Endothelial cell of umbilical vein (primary cell): Measurements from ENCODE around the gene CMBL. TPM values are rescaled to one million over a fixed set of nuclear protein-coding genes. Genes with fewer than 3 reads are reported as not detected.
"Not testable (repeated sequence)": the region's sequence is repeated elsewhere in the genome, so short reads cannot be mapped to it uniquely, and the experiment has no call there.

Experiments
- BruUV-seq: library from RNA; stranded (reverse); fragments of 400-500 nt; replicated peaks from 2 replicates; lab custom pipeline; 2021; lab: Mats Ljungman, UMichigan
- CTCF ChIA-PET: fragments of 300-600, 350-600 bp; sonication (Branson Sonifier 250); formaldehyde crosslinking; loops from one replicate; lab custom pipeline; 2021; ENCODE audit warnings: antibody characterized with exemption, inconsistent platforms; lab: Charles Lee
- POLR2A ChIA-PET: fragments of 300-600, 350-600 bp; sonication (Branson Sonifier 250); formaldehyde crosslinking; loops from one replicate; lab custom pipeline; 2021; ENCODE audit warnings: antibody characterized with exemption, inconsistent platforms; lab: Charles Lee
- DNase-seq: peaks from one replicate; pipeline ENCODE4 v3.0.0-alpha.2; 2011; ENCODE audit warnings: low read depth, low spot score
- FAIRE-seq: peaks from 2 replicates; lab custom pipeline; 2011; peaks lifted over from hg19 to GRCh38; lab: Jason Lieb, UNC
- H2AFZ ChIP-seq: 2 replicates; pipeline ENCODE4 v1.6.0; 2012; ENCODE audit warnings: low read depth, low read length, control low read depth, inconsistent platforms
- H3K27ac ChIP-seq: 2 replicates; pipeline ENCODE4 v1.5.1; 2011; ENCODE audit warnings: low read depth, mild to moderate bottlenecking, control low read depth, low read length, moderate library complexity; ENCODE audit not compliant: insufficient read depth
- H3K27me3 ChIP-seq, 2 experiments: 2 replicates each; pipeline versions ENCODE4 v1.6.0 to v1.6.1; 2011; ENCODE audit warnings: low read length in 2 of 2, mixed read lengths in 1 of 2; ENCODE audit not compliant: control insufficient read depth in 2 of 2, insufficient read depth in 2 of 2
- H3K36me3 ChIP-seq, 2 experiments: 2 replicates in 1 of 2; 3 replicates in 1 of 2; pipeline ENCODE4 v1.5.1; 2011; ENCODE audit warnings: low read length in 2 of 2, mild to moderate bottlenecking in 1 of 2, moderate library complexity in 1 of 2; ENCODE audit not compliant: control insufficient read depth in 2 of 2, insufficient read depth in 2 of 2; ENCODE audit errors: extremely low read depth in 1 of 2
- H3K4me1 ChIP-seq: 3 replicates; pipeline ENCODE4 v1.5.1; 2011; ENCODE audit warnings: mild to moderate bottlenecking, low read length; ENCODE audit not compliant: control insufficient read depth, insufficient read depth; ENCODE audit errors: extremely low read depth
- H3K4me2 ChIP-seq: 2 replicates; pipeline ENCODE4 v1.6.1; 2011; ENCODE audit warnings: low read length, control low read depth, mixed read lengths; ENCODE audit not compliant: insufficient read depth
- H3K4me3 ChIP-seq, 3 experiments: fragments of 200-600 bp in 1 of 3; sonication (generic), shearing (Covaris generic) in 1 of 3; replicated peaks in 1 of 3; 2 replicates each; pipeline ENCODE4 v1.5.1; 2011 to 2016; ENCODE audit warnings: control low read depth in 3 of 3, low read length in 3 of 3, mild to moderate bottlenecking in 2 of 3, inconsistent platforms in 1 of 3, low read depth in 1 of 3, moderate library complexity in 1 of 3; ENCODE audit not compliant: insufficient read depth in 1 of 3
- H3K79me2 ChIP-seq: 2 replicates; pipeline ENCODE4 v1.6.0; 2012; ENCODE audit warnings: low read length, inconsistent platforms; ENCODE audit not compliant: control insufficient read depth, insufficient read depth
- H3K9ac ChIP-seq: replicated peaks from 2 replicates; pipeline ENCODE3; 2011; ENCODE audit warnings: low read length, control low read depth; ENCODE audit not compliant: insufficient read depth; ENCODE audit errors: extremely low read depth
- H3K9me1 ChIP-seq: replicated peaks from 3 replicates; pipeline ENCODE4 v1.6.0; 2011; ENCODE audit warnings: mild to moderate bottlenecking, low read length; ENCODE audit not compliant: control insufficient read depth, insufficient read depth; ENCODE audit errors: extremely low read depth
- H3K9me3 ChIP-seq: replicated peaks from 2 replicates; pipeline ENCODE4 v1.5.1; 2012; ENCODE audit warnings: low read length, inconsistent platforms; ENCODE audit not compliant: control insufficient read depth, insufficient read depth
- H4K20me1 ChIP-seq: replicated peaks from 2 replicates; pipeline ENCODE3; 2011; ENCODE audit warnings: mild to moderate bottlenecking, low read length; ENCODE audit not compliant: control insufficient read depth, insufficient read depth; ENCODE audit errors: extremely low read depth
- CTCF ChIP-seq, 2 donors: IDR thresholded peaks; 1 replicate in 1 of 2; 2 replicates in 1 of 2; pipeline ENCODE4 v1.5.1; 2011; ENCODE audit warnings: low read length in 2 of 2, mild to moderate bottlenecking in 2 of 2, moderate library complexity in 2 of 2, control low read depth in 1 of 2, inconsistent platforms in 1 of 2, low read depth in 1 of 2; ENCODE audit not compliant: insufficient read depth in 1 of 2; ENCODE audit errors: extremely low read depth in 1 of 2
- EZH2 ChIP-seq: IDR thresholded peaks from 2 replicates; pipeline ENCODE4 v1.6.1; 2012; ENCODE audit warnings: borderline replicate concordance, low read depth, mild to moderate bottlenecking, moderate library complexity, low read length, inconsistent platforms; ENCODE audit not compliant: severe bottlenecking
- FOS ChIP-seq: IDR thresholded peaks from 2 replicates; pipeline ENCODE4 v1.6.1; 2011; ENCODE audit warnings: mild to moderate bottlenecking, low read length, moderate library complexity, borderline replicate concordance; ENCODE audit not compliant: insufficient read depth
- GATA2 ChIP-seq: IDR thresholded peaks from 2 replicates; pipeline ENCODE4 v1.7.0; 2011; ENCODE audit warnings: low read depth, mild to moderate bottlenecking, moderate library complexity, mixed read lengths, low read length; ENCODE audit not compliant: insufficient read length, insufficient read depth
- JUN ChIP-seq: IDR thresholded peaks from 2 replicates; pipeline ENCODE4 v1.6.1; 2011; ENCODE audit warnings: borderline replicate concordance, low read depth; ENCODE audit not compliant: insufficient read length, insufficient read depth
- MAX ChIP-seq: IDR thresholded peaks from 2 replicates; pipeline ENCODE4 v1.6.1; 2011; ENCODE audit not compliant: insufficient read depth, insufficient read length
- MYC ChIP-seq: IDR thresholded peaks from one replicate; pipeline ENCODE4 v1.6.1; 2011; ENCODE audit warnings: mild to moderate bottlenecking, low read depth, low read length
- POLR2A ChIP-seq: IDR thresholded peaks from 2 replicates; pipeline ENCODE4 v1.6.1; 2012; ENCODE audit warnings: low read depth, mild to moderate bottlenecking, control low read depth, low read length
- POLR2AphosphoS5 ChIP-seq: IDR thresholded peaks from 2 replicates; pipeline ENCODE4 v1.6.1; 2012; ENCODE audit warnings: low read depth, mild to moderate bottlenecking, control low read depth, low read length, moderate library complexity; ENCODE audit not compliant: insufficient read depth
- dilution Hi-C: fragments of 300-500 bp; cut with MboI; formaldehyde crosslinking; loops from one replicate; pipeline ENCODE4 v1.15.0; 2019; ENCODE audit warnings: low sequenced_read_pairs; ENCODE audit not compliant: extremely low pct_ligation_motif_present
- intact Hi-C: fragments of 100-400 bp; cut with micrococcal nuclease; formaldehyde crosslinking; loops from one replicate; pipeline ENCODE4 v1.10.0; 2022
- polyA plus RNA-seq, 4 experiments: library from polyadenylated mRNA; depleted of rRNA in 3 of 4; stranded (reverse) in 3 of 4; unstranded in 1 of 4; fragments of >200 nt; gene quantifications; 2 replicates each; pipeline versions ENCODE4 v1.2.1 to v1.2.3, GENCODE V29; 2011 to 2012; ENCODE audit warnings: missing spikeins in 1 of 4
- total RNA-seq: library from RNA; stranded (reverse); gene quantifications from 2 replicates; pipeline ENCODE4 v1.2.3, GENCODE V29; 2021

CMBL gene
- total and polyA plus RNA-seq, 2 donors (not counting 3 experiments of a cell fraction or from before 2014, with no cell fraction given) = 15.9 to 19.8 TPM

GRCh38 chr5:10311595-10312425, 4.1 kb upstream of the CMBL start:
- POLR2A ChIA-PET = no interaction called here
- dilution Hi-C loops (no loop called here), intact Hi-C loops (no loop called here)
- CTCF ChIA-PET = interaction anchor here (1.1 kb wide), 1 partner anchor 14 kb away, joined by 3 read pairs; no protein-coding TSS in a partner anchor
- Histone ChIP-seq H3K36me3 (no peaks in the 10 kb centered on the region), H3K27me3 (no peaks in the 10 kb centered on the region), H3K9me1 (no peaks in the 10 kb centered on the region), H3K9ac (no peak overlapping the region), H3K9me3 (no peaks in the 10 kb centered on the region), H3K4me3 (no peak overlapping the region), H3K4me2 (no peak overlapping the region), H2AFZ (no peak overlapping the region), H3K4me1 (peaks cover 2% of the 10 kb centered on the region), H3K79me2 (no peaks in the 10 kb centered on the region), H3K27ac (no peak overlapping the region), H4K20me1 (no peaks in the 10 kb centered on the region)
- FAIRE-seq = no peak
- no peak for DNase-seq
- BruUV-seq = no TSS peak
- TF ChIP-seq JUN = no peak
- TF ChIP-seq MYC = no peak
- TF ChIP-seq POLR2AphosphoS5 = no peak
- TF ChIP-seq GATA2 = no peak
- no peak for TF ChIP-seq MAX
- TF ChIP-seq CTCF (IDR thresholded peaks at IDR 0.05; ENCODE audit: extremely low read depth in 1 of 2, insufficient read depth in 1 of 2, low read depth in 1 of 2, low read length in 2 of 2) = no peak
- no peak for TF ChIP-seq FOS
- no peak for TF ChIP-seq POLR2A
- no peak for TF ChIP-seq EZH2

GRCh38 chr5:10310835-10311570, 3.3 kb upstream of the CMBL start:
- DNase-seq = not testable (repeated sequence)

More at GRCh38 chr5:10310835-10311570, 3.3 kb upstream of the CMBL start:
- H3K27me3 ChIP-seq, FAIRE-seq, H3K9me1 ChIP-seq, dilution Hi-C loops, H2AFZ ChIP-seq, H3K9ac ChIP-seq, H3K4me1 ChIP-seq, H3K79me2 ChIP-seq, H3K27ac ChIP-seq, H4K20me1 ChIP-seq, H3K9me3 ChIP-seq, intact Hi-C loops, BruUV-seq, H3K4me2 ChIP-seq, H3K4me3 ChIP-seq, H3K36me3 ChIP-seq, POLR2A ChIA-PET: not testable (repeated sequence)
- CTCF ChIA-PET = interaction anchor here (1.1 to 1.3 kb wide), 5 partner anchors 8 to 27 kb away, joined by 3 to 4 read pairs (median 4); no protein-coding TSS in a partner anchor
